ENCODE measurements around the gene ITPRID1. TPM values are rescaled to one million over a fixed set of nuclear protein-coding genes. Genes with fewer than 3 reads are reported as not detected.

The ITPRID1 gene
- total RNA-seq, 3 donors from 2014 or later = 1.7 to 2.4 (median 2.3) TPM

- Histone ChIP-seq H3K36me3 (ENCODE audit: low read depth) (no peaks in the 10 kb centered on the region), H3K9me3 (no peaks in the 10 kb centered on the region), H3K4me3 (no peak overlapping the region), H3K4me1 (ENCODE audit: low read depth) (no peaks in the 10 kb centered on the region)
- ATAC-seq (no peak), DNase-seq (no peak)
- intact Hi-C loops (cut with DNase I, micrococcal nuclease) = no loop called here
- no peak for TF ChIP-seq CTCF (IDR thresholded peaks at IDR 0.05)
Measured at GRCh38 chr7:31476073-31476745, 37.7 kb upstream of the ITPRID1 start.

- no peaks in the 10 kb centered on the region for H3K4me1 ChIP-seq (ENCODE audit: low read depth)
- intact Hi-C loops (cut with DNase I, micrococcal nuclease) = no loop called here
- no peaks in the 10 kb centered on the region for H3K36me3 ChIP-seq (ENCODE audit: low read depth)
- H3K4me3 ChIP-seq = no peak overlapping the region
- TF ChIP-seq CTCF (IDR thresholded peaks at IDR 0.05) = no peak
- DNase-seq = no peak
- no peak for ATAC-seq
- no peaks in the 10 kb centered on the region for H3K9me3 ChIP-seq
Measured at GRCh38 chr7:31476941-31477677, 36.8 kb upstream of the ITPRID1 start.

DNA sequence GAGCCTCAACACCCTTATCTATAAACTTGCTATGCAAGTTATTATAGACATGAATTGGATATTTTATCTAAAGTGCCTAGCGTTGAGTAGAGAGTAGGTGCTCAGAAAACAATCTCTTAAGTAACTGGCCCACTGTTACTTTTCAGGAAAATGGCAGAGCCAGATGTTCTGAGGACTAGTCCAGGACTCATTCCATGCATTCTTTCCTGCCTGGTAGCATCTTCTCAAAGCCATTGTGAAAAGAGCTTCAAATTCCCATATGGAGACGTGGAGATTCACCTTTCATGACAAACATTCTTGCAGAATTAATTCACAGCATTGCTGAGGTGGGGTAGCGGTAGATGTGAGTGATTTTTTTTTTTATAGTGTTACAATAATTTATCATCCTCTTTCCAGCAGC is 35.9 kb upstream of the ITPRID1 start:
- DNase-seq (no peak), ATAC-seq (no peak)
- no peak overlapping the region for H3K4me3 ChIP-seq
- no peaks in the 10 kb centered on the region for H3K9me3 ChIP-seq
- H3K4me1 ChIP-seq (ENCODE audit: low read depth) = no peaks in the 10 kb centered on the region
- no peaks in the 10 kb centered on the region for H3K36me3 ChIP-seq (ENCODE audit: low read depth)
- intact Hi-C loops (cut with DNase I, micrococcal nuclease) = no loop called here
- no peak for TF ChIP-seq CTCF (IDR thresholded peaks at IDR 0.05)

DNA sequence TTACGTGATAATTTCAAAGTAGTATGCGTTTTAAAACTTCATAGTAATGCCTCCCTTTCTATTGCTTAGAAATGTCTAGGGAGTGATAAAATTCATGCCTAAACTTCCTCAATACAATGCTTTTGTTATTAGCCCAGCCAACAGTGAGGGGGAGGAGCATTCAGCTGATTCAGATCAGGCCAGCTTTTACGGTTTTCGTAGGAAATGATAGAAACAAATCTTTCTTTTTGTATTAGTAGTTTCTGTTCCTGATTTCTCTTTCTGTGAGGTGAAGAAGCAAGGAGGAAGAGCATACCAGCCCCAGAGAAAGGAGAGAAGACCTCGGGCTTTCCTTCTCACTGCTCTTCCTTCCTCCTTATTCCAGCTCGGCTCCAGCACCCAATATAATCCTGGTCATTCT is 35.2 kb upstream of the ITPRID1 start:
- DNase-seq (no peak), ATAC-seq (no peak)
- no peaks in the 10 kb centered on the region for H3K4me1 ChIP-seq (ENCODE audit: low read depth)
- TF ChIP-seq CTCF (IDR thresholded peaks at IDR 0.05) = no peak
- H3K36me3 ChIP-seq (ENCODE audit: low read depth) = no peaks in the 10 kb centered on the region
- intact Hi-C loops (cut with DNase I, micrococcal nuclease) = no loop called here
- no peak overlapping the region for H3K4me3 ChIP-seq
- H3K9me3 ChIP-seq = no peaks in the 10 kb centered on the region

- DNase-seq = no peak
- intact Hi-C loops (cut with DNase I, micrococcal nuclease) = no loop called here
- no peak for TF ChIP-seq CTCF (IDR thresholded peaks at IDR 0.05)
- Histone ChIP-seq H3K4me3 (no peak overlapping the region), H3K9me3 (no peaks in the 10 kb centered on the region), H3K4me1 (ENCODE audit: low read depth) (no peaks in the 10 kb centered on the region), H3K36me3 (ENCODE audit: low read depth) (no peaks in the 10 kb centered on the region)
- no peak for ATAC-seq
Measured at GRCh38 chr7:31487071-31487470, 26.8 kb upstream of the ITPRID1 start.
